Upper lobe of left lung (tissue), 4 donors: ENCODE results near the gene LEPR.

Source experiments
- CTCF ChIP-seq, 6 experiments: fragments of 450-650 bp in 4 of 6; fragments of 200-600 bp in 2 of 6; sonication (generic) in 2 of 6; IDR thresholded peaks; one replicate each; pipeline ENCODE4 v1.5.1; 2016 to 2019; ENCODE audit warnings: antibody characterized with exemption in 6 of 6
- POLR2A ChIP-seq, 4 donors: fragments of 450-650 bp; IDR thresholded peaks; one replicate each; pipeline ENCODE4 v1.5.1; 2016 to 2017; ENCODE audit warnings: antibody characterized with exemption in 4 of 4, mild to moderate bottlenecking in 2 of 4

- TF ChIP-seq CTCF (IDR thresholded peaks at IDR 0.05) (no peak), POLR2A (IDR thresholded peaks at IDR 0.05) (no peak)
Observed at GRCh38 chr1:65457868-65458267, 37.4 kb downstream of the LEPR start.
